GM18861 (cell line): Measurements from ENCODE around the gene KRTAP9-6.
"Not testable (repeated sequence)": the region's sequence is repeated elsewhere in the genome, so short reads cannot be mapped to it uniquely, and the experiment has no call there.

Experiments used
- ATAC-seq: cut with Tn5 transposase; IDR thresholded peaks from one replicate; pipeline ENCODE4 v1.9.1; 2021; ENCODE audit not compliant: unreplicated experiment

KRTAP9-6 gene

DNA sequence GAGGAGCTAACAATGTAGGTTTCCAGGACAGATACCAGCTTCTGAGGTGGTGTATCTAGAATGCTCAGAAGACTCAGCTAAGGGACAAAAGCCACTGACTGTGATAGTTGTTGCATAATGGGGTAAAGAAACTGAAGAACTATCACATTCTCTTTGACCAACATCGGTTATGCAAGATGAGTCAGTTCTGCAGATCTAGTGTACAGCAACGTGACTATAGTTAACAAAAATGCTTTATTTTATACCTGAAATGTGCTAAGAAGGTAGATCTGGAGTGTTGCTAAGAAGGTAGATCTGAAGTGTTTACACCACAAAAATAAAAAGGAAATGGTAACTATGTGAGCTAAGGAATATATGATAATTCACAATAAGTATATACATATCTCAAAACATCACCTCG lies 2.5 kb downstream of the KRTAP9-6 start:
- no peak for ATAC-seq

- not testable (repeated sequence) for ATAC-seq
These were observed 6.1 kb downstream of the KRTAP9-6 start for GRCh38 chr17:41271323-41271722.

GRCh38 chr17:41271858-41272257 lies 6.7 kb downstream of the KRTAP9-6 start:
- ATAC-seq = no peak

GRCh38 chr17:41275648-41276190 lies 10.5 kb downstream of the KRTAP9-6 start, which contains the start of gene KRTAP9-7:
TSS of gene KRTAP9-7 (plus strand) at chr17:41275698. CDS start at chr17:41275698, 0 bp downstream.
- not testable (repeated sequence) for ATAC-seq

GRCh38 chr17:41278176-41278955 lies 13.2 kb downstream of the KRTAP9-6 start:
- ATAC-seq = no peak

DNA sequence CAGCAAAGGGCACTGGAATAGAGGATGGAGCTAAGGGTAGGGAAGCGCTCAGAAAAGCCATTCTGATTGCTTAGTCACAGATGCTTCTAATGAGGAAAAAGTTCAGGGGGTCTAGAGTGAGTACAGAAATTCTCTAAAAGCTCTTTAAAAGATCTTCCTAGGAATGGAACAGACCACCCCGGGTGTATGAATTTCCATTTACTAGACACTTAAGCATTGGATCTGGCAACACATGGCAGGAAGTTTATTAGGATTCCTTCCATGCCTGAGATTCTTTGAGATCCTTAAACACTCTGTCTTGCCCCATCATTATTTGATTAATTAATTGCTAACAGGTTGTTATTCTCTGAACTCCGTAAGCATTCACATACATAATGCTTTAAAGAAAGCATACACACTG lies 18.9 kb downstream of the KRTAP9-6 start:
- ATAC-seq = no peak

GRCh38 chr17:41284546-41284945 lies 19.4 kb downstream of the KRTAP9-6 start:
- no peak for ATAC-seq

DNA sequence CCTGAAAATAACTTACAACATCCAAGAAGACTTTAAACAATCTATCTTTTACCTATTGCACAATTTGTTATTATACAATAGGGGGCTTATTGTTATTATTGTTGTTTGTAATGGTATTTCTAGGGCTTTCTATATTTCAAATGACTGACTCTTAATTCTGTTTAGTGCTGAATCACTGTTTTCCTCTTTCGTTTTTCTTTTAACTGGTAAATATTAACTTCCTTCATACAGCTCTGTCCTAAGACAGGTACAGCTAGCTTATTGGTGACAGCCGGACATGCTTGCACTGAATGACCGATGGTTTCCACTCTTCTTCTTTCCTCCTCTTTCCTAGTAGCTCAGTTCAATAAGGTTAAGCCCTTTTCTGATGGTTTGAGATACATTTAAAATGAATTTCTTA lies 21.9 kb downstream of the KRTAP9-6 start:
- no peak for ATAC-seq

DNA sequence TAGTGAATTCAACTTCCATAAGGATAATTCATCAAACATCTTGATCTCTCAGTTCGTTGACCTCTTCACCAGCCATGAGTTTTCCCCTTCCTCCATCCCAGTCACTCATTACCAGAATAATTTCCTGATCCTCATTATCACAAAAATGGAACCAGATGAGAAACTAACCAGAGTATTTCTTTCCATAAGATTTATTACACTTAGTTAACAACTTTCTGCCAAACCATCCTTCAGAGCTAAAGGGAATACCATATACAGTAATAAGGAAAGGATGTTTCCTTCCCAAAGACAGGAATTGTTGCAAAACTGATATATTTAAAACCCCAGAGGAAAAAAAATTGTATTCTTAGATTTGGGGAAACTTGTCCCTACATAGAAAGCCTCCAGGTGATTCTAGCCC lies 28.8 kb downstream of the KRTAP9-6 start:
- ATAC-seq = no peak

- no peak for ATAC-seq
These were observed 31.7 kb downstream of the KRTAP9-6 start for GRCh38 chr17:41296846-41297245.

GRCh38 chr17:41298458-41299135 lies 33.4 kb downstream of the KRTAP9-6 start:
- ATAC-seq = no peak

DNA sequence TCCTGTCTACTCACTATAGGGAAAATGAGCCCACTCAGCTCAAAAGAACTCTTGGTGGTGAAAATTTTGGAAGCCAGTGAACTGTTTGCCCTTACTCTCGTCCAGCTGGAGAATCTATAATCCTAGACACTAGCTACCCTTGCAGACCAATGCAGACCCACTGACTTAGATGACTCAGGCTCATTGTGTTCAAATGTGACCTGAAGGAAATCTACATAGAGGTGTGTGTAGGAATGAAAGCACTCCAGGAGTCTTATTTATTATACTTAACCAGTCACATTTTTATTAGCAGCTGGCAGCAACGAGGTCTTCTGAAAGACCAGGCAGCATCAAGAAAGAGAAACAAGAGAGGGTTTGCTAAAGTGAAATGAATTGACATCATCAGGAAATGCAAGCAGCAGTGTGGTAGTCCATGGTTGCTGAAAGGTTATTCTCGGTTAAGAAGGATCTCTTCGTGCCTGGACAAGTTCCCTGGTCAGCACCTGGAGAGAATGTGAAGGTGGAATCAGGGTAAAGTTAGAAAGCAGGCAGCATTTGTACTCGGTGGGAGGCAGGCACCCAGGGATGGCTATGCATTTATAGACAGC lies 36.1 kb downstream of the KRTAP9-6 start:
- no peak for ATAC-seq

- ATAC-seq = no peak
These were observed 37.0 kb downstream of the KRTAP9-6 start, which contains the start of gene KRTAP29-1 for GRCh38 chr17:41301916-41302901. TSS of gene KRTAP29-1 (minus strand) at chr17:41302851. CDS start at chr17:41302851, 0 bp downstream.

GRCh38 chr17:41302981-41303380 lies 37.8 kb downstream of the KRTAP9-6 start:
- ATAC-seq = no peak

DNA sequence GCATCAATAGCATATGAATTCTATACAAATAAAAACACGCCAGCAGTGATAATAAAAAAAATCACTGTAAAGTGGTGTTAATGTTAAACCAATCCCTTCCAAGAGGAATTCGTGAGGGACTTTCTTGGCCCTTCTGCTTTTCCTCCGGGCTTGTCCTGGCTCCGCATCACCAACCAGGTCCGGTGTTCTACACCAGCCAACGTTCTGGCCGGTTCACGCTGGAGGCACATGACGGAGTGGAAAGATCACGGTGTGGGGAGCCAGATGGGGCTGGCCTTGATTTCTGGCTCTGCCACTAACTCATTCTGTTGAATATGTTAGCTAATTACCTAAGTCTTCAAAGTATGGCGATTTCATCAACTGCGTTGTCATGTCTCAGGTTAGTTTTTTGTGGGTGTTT lies 38.9 kb downstream of the KRTAP9-6 start:
- ATAC-seq = no peak

DNA sequence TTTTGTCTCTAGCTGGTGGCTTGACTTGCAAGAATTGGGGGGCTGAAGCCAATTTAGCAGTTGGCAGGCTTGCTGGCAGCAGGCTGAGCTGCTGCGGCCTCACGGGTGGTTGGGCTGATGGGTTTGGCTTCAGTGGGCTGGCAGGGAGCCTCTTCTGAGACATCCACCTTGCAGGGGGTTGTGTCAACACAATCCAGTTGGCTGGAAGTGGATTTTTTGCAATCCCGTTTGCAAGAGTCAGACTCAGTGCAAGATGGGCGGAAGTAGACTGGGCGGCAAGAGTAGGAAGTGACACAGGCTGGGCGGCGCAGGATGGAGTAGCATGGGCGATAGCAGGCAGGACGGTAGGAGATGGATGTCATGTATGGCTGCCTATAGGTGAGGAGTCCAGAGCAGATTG lies 42.5 kb downstream of the KRTAP9-6 start:
- ATAC-seq = no peak

- peak; percentile 43 for ATAC-seq
These were observed 43.2 kb downstream of the KRTAP9-6 start for GRCh38 chr17:41308251-41308917.

DNA sequence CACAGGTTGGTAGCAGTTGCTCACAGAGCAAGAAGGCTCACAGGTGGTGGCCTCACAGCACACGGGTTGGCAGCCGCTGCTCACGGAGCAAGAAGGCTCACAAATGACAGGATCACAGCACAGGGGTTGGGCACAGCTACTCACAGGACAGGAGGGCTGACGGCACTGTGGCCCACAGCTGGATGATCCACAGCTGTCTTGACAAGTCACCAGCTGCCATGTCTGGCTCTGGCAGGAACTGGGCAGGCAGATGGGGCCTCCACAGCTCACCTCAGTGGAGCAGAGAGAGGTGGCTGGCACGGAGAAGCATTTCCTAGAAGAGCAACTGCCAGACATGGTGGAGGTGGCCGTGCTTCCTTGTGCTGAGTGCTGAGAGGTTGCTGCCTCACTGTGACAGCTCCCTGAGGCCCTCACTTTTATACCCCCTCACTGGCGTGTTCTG lies 43.8 kb downstream of the KRTAP9-6 start, which contains the start of gene KRTAP16-1:
TSS of gene KRTAP16-1 (minus strand) at position 392 of the 442 bp plus-strand sequence. CDS start at position 336, 56 bp downstream.
- ATAC-seq = peak; percentile 22

- ATAC-seq = no peak
These were observed 45.9 kb downstream of the KRTAP9-6 start for GRCh38 chr17:41311111-41311510.
